GM04504 (cell line): Measurements from ENCODE around the gene FGD5.

Source experiments
- DNase-seq: peaks from one replicate; pipeline ENCODE4 v3.0.0-alpha.2; 2012; ENCODE audit warnings: low read depth

The FGD5 gene

GRCh38 chr3:14933820-14934425 lies 115.2 kb downstream of the FGD5 start:
- no peak for DNase-seq

- no peak for DNase-seq
These were observed 117.0 kb downstream of the FGD5 start for GRCh38 chr3:14935592-14936345.

GRCh38 chr3:14938954-14939353 lies 120.2 kb downstream of the FGD5 start:
- DNase-seq, result no peak

GRCh38 chr3:14941871-14942270 lies 123.1 kb downstream of the FGD5 start:
- DNase-seq, result no peak

DNA sequence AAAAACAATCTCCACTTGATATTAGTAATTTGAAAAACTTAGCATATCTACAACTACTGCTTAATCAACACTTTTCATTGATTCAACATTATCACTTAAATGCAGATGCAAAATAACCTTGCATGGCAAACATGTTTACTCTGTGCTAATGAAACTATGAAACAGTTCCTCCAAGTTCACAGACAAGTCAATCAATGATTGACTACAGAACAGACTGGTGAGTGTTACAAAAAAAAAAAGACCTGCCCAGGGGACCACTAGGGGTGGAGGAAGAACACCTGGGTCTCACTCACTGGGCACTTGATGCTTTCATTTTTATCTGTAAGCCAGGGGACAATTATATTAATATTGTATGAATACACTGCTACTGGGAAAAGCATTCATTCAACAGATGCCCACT lies 124.3 kb downstream of the FGD5 start:
- DNase-seq, result no peak

DNA sequence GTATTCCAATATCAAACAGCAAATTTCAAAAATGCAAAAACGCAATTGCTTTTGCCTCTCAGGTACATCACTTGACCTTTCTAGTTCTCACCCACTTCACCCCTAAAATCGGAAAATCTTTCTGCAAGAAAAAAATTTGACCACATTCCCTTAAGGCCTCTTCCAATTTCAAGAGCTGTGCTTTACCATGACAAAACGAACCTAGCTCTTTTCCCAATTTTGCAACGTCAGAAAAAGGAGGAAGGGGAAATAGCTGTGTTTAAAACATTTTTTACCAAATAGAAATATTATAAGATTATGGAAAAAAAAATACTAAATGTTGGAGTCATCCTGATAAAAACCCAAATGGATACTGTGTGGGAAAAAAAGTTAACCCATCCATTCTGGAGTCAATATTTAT lies 127.5 kb downstream of the FGD5 start:
- DNase-seq, result no peak

DNA sequence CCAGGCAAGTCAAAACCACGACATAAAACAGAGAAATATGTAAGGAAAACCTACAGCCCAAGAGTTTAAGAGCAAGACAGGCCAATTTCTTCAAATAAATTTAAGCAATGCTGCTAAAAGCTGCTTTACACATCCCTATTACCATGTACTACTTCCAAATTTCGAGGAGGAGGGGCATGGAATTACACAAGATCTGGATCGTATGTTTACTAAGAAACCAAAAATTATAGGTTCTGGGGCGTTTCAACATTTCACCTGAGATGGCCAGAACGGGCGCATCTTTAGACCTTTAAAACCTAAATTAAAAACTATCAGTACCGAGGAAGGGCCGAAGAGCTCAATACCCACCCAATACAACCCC lies 128.0 kb downstream of the FGD5 start:
- no peak for DNase-seq

- peak; percentile 58 for DNase-seq
These were observed 128.5 kb downstream of the FGD5 start, which contains the start of gene NR2C2 for GRCh38 chr3:14947100-14947885. NR2C2 (plus strand) TSS chr3:14947583; CDS start chr3:15003915, 56,332 bp downstream.

GRCh38 chr3:14947886-14948608 lies 129.3 kb downstream of the FGD5 start:
- peak; percentile 93 for DNase-seq

- no peak for DNase-seq
These were observed 129.9 kb downstream of the FGD5 start for GRCh38 chr3:14948609-14949038.

DNA sequence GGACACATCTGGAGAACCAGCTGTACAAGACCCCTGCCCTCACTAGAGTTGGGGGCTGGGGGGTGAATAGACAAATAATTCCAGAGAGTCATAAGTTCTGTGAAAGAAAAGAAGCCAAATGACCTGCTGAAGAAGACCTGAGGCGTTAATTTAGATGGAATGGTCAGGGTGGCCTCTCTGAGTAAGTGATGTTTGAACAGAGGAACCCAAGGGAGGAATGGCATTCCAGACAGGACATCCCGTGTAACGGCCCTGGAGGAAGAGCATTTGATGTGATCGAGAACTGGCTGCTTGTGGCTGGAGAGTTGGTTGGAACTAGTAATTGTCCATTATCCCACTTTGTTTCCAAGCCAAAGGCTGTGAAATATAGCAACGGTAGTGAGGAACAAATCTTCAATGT lies 130.4 kb downstream of the FGD5 start:
- DNase-seq, result no peak

DNA sequence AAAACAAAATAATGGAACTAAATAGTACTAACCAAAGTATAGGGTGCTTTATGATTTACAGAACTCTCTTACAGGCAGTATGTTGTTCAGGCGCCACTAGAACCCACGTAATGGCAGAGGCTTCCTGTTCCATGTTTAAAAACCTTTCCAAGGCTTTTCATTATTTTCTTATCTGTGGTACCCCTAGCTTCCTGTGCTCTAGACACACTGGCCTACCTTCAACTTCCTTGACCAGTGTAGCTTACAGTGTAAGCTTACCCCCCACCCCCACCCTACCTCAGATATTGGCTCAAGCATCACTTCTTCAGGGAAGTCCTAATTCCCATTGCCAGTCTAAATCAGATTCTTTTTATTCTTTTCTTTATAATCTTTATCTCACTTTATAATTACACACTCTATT lies 131.5 kb downstream of the FGD5 start:
- DNase-seq, result no peak

- DNase-seq, result no peak
These were observed 138.4 kb downstream of the FGD5 start for GRCh38 chr3:14957153-14957552.

DNA sequence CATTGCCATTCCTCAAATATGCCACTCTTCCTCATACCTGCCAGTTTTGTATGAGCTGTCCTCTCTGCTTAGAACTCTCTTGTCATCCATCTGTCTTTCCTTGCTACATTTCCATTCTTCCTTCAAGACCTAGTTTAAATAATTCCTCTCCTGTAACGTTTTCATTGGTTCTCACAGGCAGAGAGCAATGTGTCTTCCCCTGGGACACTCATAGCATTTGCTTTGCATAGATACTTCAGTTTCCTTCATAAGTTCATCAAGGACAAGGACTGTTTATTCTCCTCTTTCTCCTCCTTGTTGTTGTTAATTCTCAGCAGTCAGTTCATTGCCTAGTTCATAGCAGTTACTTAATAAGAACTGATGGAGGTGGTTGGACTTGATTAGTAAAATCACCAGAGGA lies 139.2 kb downstream of the FGD5 start:
- DNase-seq, result no peak

- DNase-seq, result no peak
These were observed 140.7 kb downstream of the FGD5 start for GRCh38 chr3:14959359-14959943.

DNA sequence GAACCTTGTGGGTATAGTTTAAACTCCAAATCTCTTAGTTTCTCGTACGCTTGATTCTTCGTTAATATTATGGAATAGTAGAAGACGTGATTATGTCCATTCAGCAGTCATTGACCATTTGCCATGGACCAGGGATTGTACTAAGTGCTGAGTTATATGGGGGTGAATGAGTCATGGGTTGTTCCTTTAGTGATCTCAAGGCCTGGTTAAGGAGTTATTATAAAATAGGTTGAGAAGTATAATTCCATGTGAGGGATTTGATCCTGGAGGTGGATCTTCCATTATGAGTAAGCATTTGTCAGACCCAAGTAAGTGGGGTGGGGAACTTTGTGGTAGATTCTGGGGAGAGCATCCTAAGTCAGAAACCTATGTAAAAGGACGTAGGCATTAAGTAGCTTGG lies 144.0 kb downstream of the FGD5 start:
- DNase-seq, result no peak

DNA sequence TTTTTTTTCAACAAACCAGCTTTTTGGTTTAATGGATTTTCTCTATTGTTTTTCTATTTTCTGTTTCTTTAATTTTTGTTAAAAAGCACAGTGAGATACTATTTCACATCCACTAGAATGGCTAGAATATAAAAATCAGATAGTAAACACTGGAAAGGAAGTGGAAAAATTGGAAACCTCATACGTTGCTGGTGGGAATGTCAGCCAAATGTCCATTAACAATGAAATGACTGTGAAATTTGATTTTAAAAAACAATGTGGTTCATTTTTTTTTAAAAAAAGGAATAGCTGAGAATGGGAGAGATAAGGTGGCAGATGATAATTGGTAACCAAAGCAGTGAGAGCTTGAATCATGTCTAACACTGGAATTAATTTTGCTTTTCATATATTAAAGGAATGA lies 148.5 kb downstream of the FGD5 start:
- no peak for DNase-seq

DNA sequence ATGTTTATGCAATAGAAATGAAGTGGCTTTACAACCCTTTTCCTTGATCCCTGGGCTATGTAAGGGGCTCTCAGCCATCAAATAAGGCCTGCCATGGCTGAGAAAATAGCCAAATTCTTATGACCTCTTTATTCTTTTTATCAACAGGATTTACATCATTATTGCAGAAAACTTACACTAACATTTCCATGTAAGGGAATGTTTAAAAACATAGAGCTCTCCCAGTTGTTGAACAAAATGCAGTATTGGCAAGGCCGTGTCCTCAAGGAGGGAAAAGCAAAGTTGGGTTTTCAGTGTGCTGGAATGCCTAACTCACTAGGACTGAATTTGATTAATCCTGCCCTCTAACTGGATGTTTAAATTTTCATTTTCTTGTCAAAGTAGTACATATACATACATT lies 150.9 kb downstream of the FGD5 start:
- no peak for DNase-seq

DNA sequence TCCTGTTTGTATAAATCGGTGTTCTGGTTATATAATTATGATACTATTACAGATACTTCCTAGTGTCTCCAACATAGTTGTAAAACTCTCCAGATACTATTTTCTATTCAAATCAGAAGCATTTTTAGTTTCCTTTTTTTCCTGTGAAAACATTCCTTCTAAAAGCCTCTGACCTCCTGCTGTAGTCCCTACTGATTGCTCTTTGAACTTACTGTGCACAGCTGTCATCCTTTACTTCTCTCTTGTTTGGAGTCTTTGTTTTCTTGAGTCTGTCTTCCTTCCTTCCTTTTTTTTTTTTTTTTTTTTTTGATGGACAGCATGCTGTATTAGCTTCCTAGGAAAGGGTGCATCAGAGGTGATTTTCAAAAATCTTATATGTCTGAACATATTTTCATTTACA lies 157.6 kb downstream of the FGD5 start:
- no peak for DNase-seq

- DNase-seq, result no peak
These were observed 161.9 kb downstream of the FGD5 start for GRCh38 chr3:14980689-14981088.
